ENCODE data around the gene TM2D3. TPM values are rescaled to one million over a fixed set of nuclear protein-coding genes. Genes with fewer than 3 reads are reported as not detected.

TM2D3 gene
- total RNA-seq, 1 experiment from 2014 or later = 18.8 TPM

- H3K9me3 ChIP-seq (ENCODE audit: insufficient read depth, low read depth) = no peaks in the 10 kb centered on the region
- ChIA-PET POLR2A (ENCODE audit: unreplicated experiment) (no interaction called here), CTCF (no interaction called here)
- TF ChIP-seq CTCF (conservative IDR thresholded peaks at IDR 0.05) (no peak), EZH2 (IDR thresholded peaks at IDR 0.05; ENCODE audit: low read depth) (no peak)
- H3K79me2 ChIP-seq (ENCODE audit: low read depth) = no peaks in the 10 kb centered on the region
- no peaks in the 10 kb centered on the region for H3K27me3 ChIP-seq (ENCODE audit: insufficient read depth, low read depth)
- no peaks in the 10 kb centered on the region; the same call in 1 of the 2 replicates for H3K9me2 ChIP-seq (ENCODE audit: insufficient read depth)
- H3K4me3 ChIP-seq = no peak overlapping the region
- no peak overlapping the region for H3K27ac ChIP-seq
- no peak overlapping the region for H2AFZ ChIP-seq
- H3K4me2 ChIP-seq = no peak overlapping the region
- BruUV-seq (replicated peaks) = no TSS peak
- H3K4me1 ChIP-seq (replicated peaks; ENCODE audit: insufficient read depth) = no peaks in the 10 kb centered on the region
- H3K36me3 ChIP-seq (ENCODE audit: low read depth) = no peaks in the 10 kb centered on the region
- H3F3A ChIP-seq (ENCODE audit: insufficient read depth, low read depth) = 0 out of 2 replicates have a peak, but pooled peaks cover 3% of the 10 kb centered on the region
- no peaks in the 10 kb centered on the region for H4K20me1 ChIP-seq (ENCODE audit: insufficient read depth)
- DNase-seq = no peak
- intact Hi-C loops (cut with micrococcal nuclease; ENCODE audit: unreplicated experiment) = no loop called here
These were observed 32.2 kb upstream of the TM2D3 start for GRCh38 chr15:101684384-101684783.

DNA sequence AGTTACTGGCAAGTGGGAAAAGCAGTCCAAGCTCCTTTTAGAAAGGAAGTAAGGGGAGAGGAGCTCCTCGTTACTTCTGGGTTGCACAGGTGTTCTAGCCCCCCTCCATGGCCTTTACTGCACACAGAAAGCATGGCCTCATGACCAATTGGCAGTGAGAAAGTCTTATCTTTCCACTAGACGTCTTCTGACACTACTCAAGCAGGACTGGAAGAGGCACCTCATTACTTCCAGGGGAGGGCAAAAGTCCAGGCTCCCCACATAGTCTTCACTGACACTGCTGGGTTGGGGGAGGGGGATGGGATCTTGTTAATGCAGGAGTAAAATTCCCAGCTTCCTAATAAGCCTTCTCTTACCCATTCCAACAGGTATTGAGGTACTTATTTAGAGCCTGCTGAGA, 27.6 kb upstream of the TM2D3 start:
- Histone ChIP-seq H3K4me2 (no peak overlapping the region), H3K27ac (no peak overlapping the region), H4K20me1 (ENCODE audit: insufficient read depth) (no peaks in the 10 kb centered on the region), H3K4me1 (replicated peaks; ENCODE audit: insufficient read depth) (no peaks in the 10 kb centered on the region), H3K9me2 (ENCODE audit: insufficient read depth) (no peaks in the 10 kb centered on the region; the same call in 1 of the 2 replicates), H3K4me3 (no peak overlapping the region), H3K9me3 (ENCODE audit: insufficient read depth, low read depth) (no peaks in the 10 kb centered on the region), H3K36me3 (ENCODE audit: low read depth) (no peaks in the 10 kb centered on the region), H2AFZ (no peak overlapping the region), H3K27me3 (ENCODE audit: insufficient read depth, low read depth) (no peaks in the 10 kb centered on the region), H3F3A (ENCODE audit: insufficient read depth, low read depth) (no peaks in the 10 kb centered on the region), H3K79me2 (ENCODE audit: low read depth) (no peaks in the 10 kb centered on the region)
- DNase-seq = no peak
- TF ChIP-seq CTCF (conservative IDR thresholded peaks at IDR 0.05) (no peak), EZH2 (IDR thresholded peaks at IDR 0.05; ENCODE audit: low read depth) (no peak)
- intact Hi-C loops (cut with micrococcal nuclease; ENCODE audit: unreplicated experiment) = no loop called here
- ChIA-PET CTCF (no interaction called here), POLR2A (ENCODE audit: unreplicated experiment) (no interaction called here)
- BruUV-seq (replicated peaks) = no TSS peak

- no peaks in the 10 kb centered on the region; the same call in 1 of the 2 replicates for H3K9me2 ChIP-seq (ENCODE audit: insufficient read depth)
- H4K20me1 ChIP-seq (ENCODE audit: insufficient read depth) = no peaks in the 10 kb centered on the region
- intact Hi-C loops (cut with micrococcal nuclease; ENCODE audit: unreplicated experiment) = no loop called here
- no peak overlapping the region for H3K4me2 ChIP-seq
- H2AFZ ChIP-seq = no peak overlapping the region
- ChIA-PET CTCF (interaction anchor here (0.6 kb wide), 1 partner anchor 11 kb away, joined by 3 read pairs; no protein-coding TSS in a partner anchor), POLR2A (ENCODE audit: unreplicated experiment) (no interaction called here)
- H3F3A ChIP-seq (ENCODE audit: insufficient read depth, low read depth) = no peaks in the 10 kb centered on the region
- no TSS peak for BruUV-seq (replicated peaks)
- H3K27me3 ChIP-seq (ENCODE audit: insufficient read depth, low read depth) = no peaks in the 10 kb centered on the region
- H3K9me3 ChIP-seq (ENCODE audit: insufficient read depth, low read depth) = no peaks in the 10 kb centered on the region
- H3K79me2 ChIP-seq (ENCODE audit: low read depth) = no peaks in the 10 kb centered on the region
- H3K36me3 ChIP-seq (ENCODE audit: low read depth) = no peaks in the 10 kb centered on the region
- H3K4me1 ChIP-seq (replicated peaks; ENCODE audit: insufficient read depth) = no peaks in the 10 kb centered on the region
- DNase-seq = no peak
- H3K27ac ChIP-seq = no peak overlapping the region
- no peak overlapping the region for H3K4me3 ChIP-seq
- no peak for TF ChIP-seq CTCF (conservative IDR thresholded peaks at IDR 0.05)
- TF ChIP-seq EZH2 (IDR thresholded peaks at IDR 0.05; ENCODE audit: low read depth) = no peak
These were observed 24.7 kb upstream of the TM2D3 start for GRCh38 chr15:101676921-101677329.
